CD4-positive, alpha-beta T cell treated with Interleukin-2 at 100 ng/mL for 4 hours (primary cell): Measurements from ENCODE around the gene RACK1.

ENCODE experiments used
- DNase-seq: peaks from one replicate; pipeline ENCODE4 v3.0.0-alpha.2; 2020; ENCODE audit warnings: low spot score

RACK1 gene

GRCh38 chr5:181259974-181260719 is 16.4 kb upstream of the RACK1 start:
- no peak for DNase-seq

GRCh38 chr5:181259283-181259682 is 15.6 kb upstream of the RACK1 start:
- no peak for DNase-seq

GRCh38 chr5:181258576-181258975 is 14.9 kb upstream of the RACK1 start:
- DNase-seq: no peak

- DNase-seq: no peak
Observed at GRCh38 chr5:181255836-181256578, 12.3 kb upstream of the RACK1 start.

- no peak for DNase-seq
Observed at GRCh38 chr5:181255276-181255675, 11.6 kb upstream of the RACK1 start.

- no peak for DNase-seq
Observed at GRCh38 chr5:181248277-181248676, 4.6 kb upstream of the RACK1 start.

- DNase-seq: peak; percentile 69
Observed at GRCh38 chr5:181246276-181247049, 2.8 kb upstream of the RACK1 start.

- no peak for DNase-seq
Observed at GRCh38 chr5:181245427-181246275, 1.9 kb upstream of the RACK1 start.

- no peak for DNase-seq
Observed at GRCh38 chr5:181243018-181243563, 615 bp downstream of the RACK1 start.

- DNase-seq: no peak
Observed at GRCh38 chr5:181242031-181242451, 1.7 kb downstream of the RACK1 start.

- DNase-seq: peak; percentile 64
Observed at GRCh38 chr5:181241393-181241975, 2.2 kb downstream of the RACK1 start.

GRCh38 chr5:181239062-181239663 is 4.5 kb downstream of the RACK1 start:
- no peak for DNase-seq

- DNase-seq: no peak
Observed at GRCh38 chr5:181237729-181238385, 5.8 kb downstream of the RACK1 start.

GRCh38 chr5:181236954-181237641 is 6.6 kb downstream of the RACK1 start:
- DNase-seq: no peak

GRCh38 chr5:181236471-181236870 is 7.2 kb downstream of the RACK1 start:
- DNase-seq: no peak

GRCh38 chr5:181235689-181236366 is 7.9 kb downstream of the RACK1 start:
- no peak for DNase-seq

GRCh38 chr5:181235323-181235688 is 8.4 kb downstream of the RACK1 start:
- DNase-seq: no peak

- DNase-seq: no peak
Observed at GRCh38 chr5:181234455-181235306, 9.0 kb downstream of the RACK1 start.
